WTC11 (cell line): ENCODE measurements around the gene LARGE1. TPM values are rescaled to one million over a fixed set of nuclear protein-coding genes. Genes with fewer than 3 reads are reported as not detected.

Experiments
- ATAC-seq: fragments of 200-7000 bp; cut with Tn5 transposase; 2 replicates; pipeline ENCODE4 v1.10.0; 2021; ENCODE audit warnings: mild to moderate bottlenecking, moderate library complexity
- CTCF ChIA-PET: fragments of 300-600 bp; sonication (Branson Sonifier 250); formaldehyde crosslinking; loops from one replicate; lab custom pipeline; 2021; ENCODE audit warnings: antibody characterized with exemption; lab: Charles Lee
- POLR2A ChIA-PET: fragments of 350-600 bp; sonication (Branson Sonifier 250); formaldehyde crosslinking; loops from one replicate; lab custom pipeline; 2021; ENCODE audit warnings: antibody characterized with exemption; lab: Charles Lee
- DNase-seq: peaks from one replicate; pipeline ENCODE4 v3.0.0; 2021; ENCODE audit warnings: low spot score
- H3K27ac Mint-ChIP-seq: 2 replicates; pipeline ENCODE4 v1.8.0; 2021; ENCODE audit warnings: mixed read lengths
- H3K27me3 Mint-ChIP-seq: 2 replicates; pipeline ENCODE4 v1.8.0; 2021; ENCODE audit warnings: low read depth, mild to moderate bottlenecking, moderate library complexity, mixed read lengths
- H3K36me3 Mint-ChIP-seq: 2 replicates; pipeline ENCODE4 v1.8.0; 2021; ENCODE audit warnings: mixed read lengths
- H3K4me1 Mint-ChIP-seq: 2 replicates; pipeline ENCODE4 v1.8.0; 2022; ENCODE audit warnings: mixed read lengths
- H3K4me3 Mint-ChIP-seq: 2 replicates; pipeline ENCODE4 v1.8.0; 2021; ENCODE audit warnings: mild to moderate bottlenecking, moderate library complexity, mixed read lengths
- H3K9me3 Mint-ChIP-seq: 2 replicates; pipeline ENCODE4 v1.8.0; 2021; ENCODE audit warnings: mixed read lengths
- ARID4B ChIP-seq: sonication (generic); formaldehyde crosslinking; IDR thresholded peaks from 2 replicates; pipeline ENCODE4 v1.8.0; 2023; ENCODE audit warnings: missing genetic modification reagents, mild to moderate bottlenecking, borderline replicate concordance
- ATF1 ChIP-seq: sonication (generic); formaldehyde crosslinking; IDR thresholded peaks from 2 replicates; pipeline ENCODE4 v1.8.1; 2023; ENCODE audit warnings: mild to moderate bottlenecking, moderate library complexity, missing genetic modification reagents
- FOXK1 ChIP-seq: sonication (generic); formaldehyde crosslinking; IDR thresholded peaks from 2 replicates; pipeline ENCODE4 v1.8.0; 2022; ENCODE audit warnings: mild to moderate bottlenecking, moderate library complexity, missing genetic modification reagents
- GTF2I ChIP-seq: fragments of 250-450 bp; sonication (Bioruptor Pico); conservative IDR thresholded peaks from 2 replicates; pipeline ENCODE4 v1.4.0; 2021; ENCODE audit warnings: mild to moderate bottlenecking
- KAT7 ChIP-seq: sonication (generic); formaldehyde crosslinking; IDR thresholded peaks from 2 replicates; pipeline ENCODE4 v1.8.1; 2023; ENCODE audit warnings: missing genetic modification reagents, mild to moderate bottlenecking, borderline replicate concordance
- MXD4 ChIP-seq: fragments of 250-450 bp; sonication (Bioruptor Pico); IDR thresholded peaks from 2 replicates; pipeline ENCODE4 v1.8.0; 2021; ENCODE audit warnings: mild to moderate bottlenecking, moderate library complexity, borderline replicate concordance
- PRDM15 ChIP-seq: sonication (generic); formaldehyde crosslinking; IDR thresholded peaks from 2 replicates; pipeline ENCODE4 v1.8.0; 2022; ENCODE audit warnings: missing genetic modification reagents
- SMAD4 ChIP-seq: sonication (generic); formaldehyde crosslinking; IDR thresholded peaks from 2 replicates; pipeline ENCODE4 v1.8.0; 2022; ENCODE audit warnings: mild to moderate bottlenecking, missing genetic modification reagents
- USF1 ChIP-seq: sonication (generic); formaldehyde crosslinking; IDR thresholded peaks from 2 replicates; pipeline ENCODE4 v1.8.0; 2022; ENCODE audit warnings: mild to moderate bottlenecking, missing genetic modification reagents
- USF2 ChIP-seq: sonication (generic); formaldehyde crosslinking; IDR thresholded peaks from 2 replicates; pipeline ENCODE4 v1.8.1; 2023; ENCODE audit warnings: mild to moderate bottlenecking, missing genetic modification reagents, moderate library complexity
- ZNF263 ChIP-seq: sonication (generic); formaldehyde crosslinking; IDR thresholded peaks from 2 replicates; pipeline ENCODE4 v1.8.1; 2022; ENCODE audit warnings: low read depth, mild to moderate bottlenecking, moderate library complexity, missing genetic modification reagents
- ZNF416 ChIP-seq: fragments of 250-450 bp; sonication (Bioruptor Pico); IDR thresholded peaks from 2 replicates; pipeline ENCODE4 v1.9.0; 2021; ENCODE audit warnings: mild to moderate bottlenecking, inconsistent platforms
- ZNF423 ChIP-seq: fragments of 250-450 bp; sonication (Bioruptor Pico); IDR thresholded peaks from 2 replicates; pipeline ENCODE4 v2.1.2; 2022; ENCODE audit warnings: mild to moderate bottlenecking, moderate library complexity
- total RNA-seq: library from RNA; stranded (reverse); gene quantifications from 3 replicates; pipeline ENCODE4 v1.2.3, GENCODE V29; 2021

LARGE1 gene
- total RNA-seq, 1 experiment from 2014 or later: 72.6 TPM

GRCh38 chr22:33467080-33467479 lies 453.2 kb downstream of the LARGE1 start (continued):
- TF ChIP-seq USF1 (CRISPR knock-in tag) (no peak), ARID4B (CRISPR knock-in tag) (no peak), ZNF423 (CRISPR knock-in tag) (no peak), KAT7 (CRISPR knock-in tag) (no peak)

- DNase-seq (no peak), ATAC-seq (no peak)
- Mint-ChIP-seq H3K9me3 (peaks cover 17% of the 10 kb centered on the region), H3K27me3 (peaks cover 3% of the 10 kb centered on the region; the same call in 1 of the 2 replicates), H3K4me3 (no peak overlapping the region), H3K36me3 (peaks cover 11% of the 10 kb centered on the region), H3K4me1 (0 out of 2 replicates have a peak, but pooled peaks cover 2% of the 10 kb centered on the region), H3K27ac (no peak overlapping the region)
- ChIA-PET POLR2A (no interaction called here), CTCF (no interaction called here)
- TF ChIP-seq GTF2I (CRISPR knock-in tag): no peak
Observed at GRCh38 chr22:33465554-33465953, 454.7 kb downstream of the LARGE1 start.

- CTCF ChIA-PET: no interaction called here
- Mint-ChIP-seq H3K9me3 (peaks cover 17% of the 10 kb centered on the region), H3K27ac (no peak overlapping the region), H3K4me3 (no peak overlapping the region)
- TF ChIP-seq PRDM15: no peak
- no peak for TF ChIP-seq FOXK1 (CRISPR knock-in tag)
- TF ChIP-seq USF2 (CRISPR knock-in tag): no peak
- TF ChIP-seq SMAD4 (CRISPR knock-in tag): no peak
- no peak for TF ChIP-seq MXD4 (CRISPR knock-in tag)
- TF ChIP-seq ATF1: no peak
- no peak for TF ChIP-seq ZNF416
- no peak for TF ChIP-seq ZNF263 (CRISPR knock-in tag)
- TF ChIP-seq, all 79 proteins: peak for 0
- Mint-ChIP-seq H3K36me3 (peaks cover 11% of the 10 kb centered on the region), H3K4me1 (peaks cover 1% of the 10 kb centered on the region; the same call in 1 of the 2 replicates), H3K27me3 (peaks cover 3% of the 10 kb centered on the region; the same call in 1 of the 2 replicates)
- POLR2A ChIA-PET: no interaction called here
- DNase-seq (no peak), ATAC-seq (no peak)
Observed at GRCh38 chr22:33464698-33465097, 455.6 kb downstream of the LARGE1 start.
